Left colon (tissue), 2 donors: ENCODE results near the gene PUM2. TPM values are rescaled to one million over a fixed set of nuclear protein-coding genes. Genes with fewer than 3 reads are reported as not detected.
A peak's percentile ranks its signal among the peaks of the same experiment; 100 is the strongest.
"Not testable (repeated sequence)": the region's sequence is repeated elsewhere in the genome, so short reads cannot be mapped to it uniquely, and the experiment has no call there.

Source experiments
- ATAC-seq: fragments of 200-7000 bp; cut with Tn5 transposase; one replicate; pipeline ENCODE4 v1.9.1; 2020; ENCODE audit warnings: mild to moderate bottlenecking, moderate library complexity
- DNase-seq, 2 donors: peaks; one replicate each; pipeline ENCODE4 v3.0.0-alpha.2; 2020
- intact Hi-C, 2 donors: fragments of 100-400 bp; cut with DNase I in 1 of 2; cut with micrococcal nuclease in 1 of 2; formaldehyde crosslinking; loops; one replicate each; pipeline versions ENCODE4 v1.11.2 to v1.14.0; 2022; cut with DNase I, micrococcal nuclease
- total RNA-seq, 2 donors: library from RNA; stranded (reverse); fragmentation: NEBNext Ultra II Directional; extraction: Animal tissue kit (Norgen Biotek cat#: 25700); gene quantifications; one replicate each; pipeline ENCODE4 v1.2.1, GENCODE V29; 2021
- donor health status: DM: no; HTN: no; CAD: no.
- donor health status: DM: yes; HTN: yes; CAD: no.

Gene PUM2
- total RNA-seq, 2 donors from 2014 or later = 99.4 to 109 TPM

DNA sequence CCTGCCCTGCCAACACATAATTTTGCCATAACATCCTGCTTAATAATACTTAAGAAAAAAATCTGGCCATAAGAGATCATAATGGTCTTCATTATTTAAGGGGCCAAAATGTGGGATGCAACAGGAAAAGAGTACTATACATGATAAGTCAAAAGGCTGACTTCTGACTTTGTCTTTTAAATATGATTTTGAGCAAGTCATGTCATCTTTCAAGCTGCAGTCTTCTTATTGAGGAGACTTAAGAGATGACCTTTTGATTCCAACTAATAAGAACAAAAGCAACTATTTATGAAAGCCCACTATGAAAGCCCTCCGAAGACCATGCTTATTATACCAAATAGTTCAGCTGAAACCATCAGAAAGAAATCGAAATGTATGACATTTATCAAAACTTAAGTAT lies 41.6 kb downstream of the PUM2 start:
- DNase-seq (no peak), ATAC-seq (no peak)
- intact Hi-C loops = no loop called here

DNA sequence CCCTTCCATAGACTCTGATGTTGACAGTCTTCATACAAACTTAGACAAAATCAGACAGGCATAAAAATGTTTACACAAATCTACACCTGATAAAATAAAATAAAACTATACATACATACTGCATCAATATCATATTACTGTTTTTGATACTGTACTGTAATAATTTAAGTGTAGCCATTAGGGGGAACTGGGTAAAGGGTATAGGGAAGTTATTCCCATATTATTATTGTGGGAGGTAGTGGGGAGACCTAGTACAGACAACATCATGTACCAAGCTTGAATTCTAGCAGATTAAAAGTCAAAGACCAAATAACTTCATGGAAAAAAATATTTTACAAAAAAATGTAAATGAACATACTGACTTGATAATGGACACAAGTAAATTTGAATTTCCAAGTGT lies 43.3 kb downstream of the PUM2 start:
- intact Hi-C loops = no loop called here
- no peak for DNase-seq
- no peak for ATAC-seq

GRCh38 chr2:20304411-20304810 lies 46.2 kb downstream of the PUM2 start:
- DNase-seq (no peak), ATAC-seq (no peak)
- intact Hi-C loops = no loop called here

- intact Hi-C loops = no loop called here
- DNase-seq = no peak
- no peak for ATAC-seq
Observed at GRCh38 chr2:20303966-20304365, 46.7 kb downstream of the PUM2 start.

DNA sequence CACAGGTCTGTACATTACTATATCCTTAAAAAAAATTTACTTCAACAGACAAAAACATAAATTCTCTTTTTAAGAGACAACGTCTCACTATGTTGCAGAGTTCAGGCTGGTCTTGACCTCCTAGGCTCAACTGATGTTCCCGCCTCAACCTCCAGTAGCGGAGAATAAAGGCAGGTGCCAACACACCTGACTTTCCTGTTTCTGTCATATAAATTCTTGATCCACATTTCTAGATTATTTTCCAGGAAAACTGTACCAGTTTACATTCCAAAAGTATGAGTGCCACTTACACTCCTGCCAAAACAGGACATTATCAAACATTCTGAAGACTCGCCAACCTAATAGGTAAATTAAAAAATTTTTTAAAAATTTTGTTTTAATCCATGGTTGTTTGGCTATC lies 48.6 kb downstream of the PUM2 start:
- intact Hi-C loops = no loop called here
- ATAC-seq = no peak

DNA sequence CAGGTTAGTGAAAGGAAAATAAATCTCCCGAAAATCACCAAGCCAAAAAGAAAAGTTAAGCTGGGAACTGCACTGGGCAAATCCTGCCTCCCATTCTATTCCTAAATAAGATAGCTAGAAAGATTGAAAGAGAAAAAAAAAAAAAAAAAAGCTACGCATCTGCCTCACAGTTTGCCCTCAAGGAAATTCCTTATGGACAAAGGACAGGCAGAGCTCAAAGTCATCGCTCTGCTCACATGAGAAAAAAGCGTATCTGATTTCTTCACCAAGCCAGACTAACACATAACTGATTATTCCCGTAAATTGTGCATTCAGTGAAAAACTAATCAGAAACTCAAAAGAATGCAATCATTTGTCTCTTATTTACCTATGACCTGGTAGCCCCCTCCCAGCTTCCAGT lies 50.0 kb downstream of the PUM2 start:
- DNase-seq (no peak), ATAC-seq (no peak)
- intact Hi-C loops = no loop called here

More for the DNA sequence above, 48.6 kb downstream of the PUM2 start:
- DNase-seq = no peak

GRCh38 chr2:20299113-20299512 lies 51.5 kb downstream of the PUM2 start:
- DNase-seq (no peak), ATAC-seq (no peak)
- intact Hi-C loops = no loop called here

- no peak for DNase-seq
- no peak for ATAC-seq
- intact Hi-C loops = no loop called here
Observed at GRCh38 chr2:20294231-20294630, 56.4 kb downstream of the PUM2 start.

DNA sequence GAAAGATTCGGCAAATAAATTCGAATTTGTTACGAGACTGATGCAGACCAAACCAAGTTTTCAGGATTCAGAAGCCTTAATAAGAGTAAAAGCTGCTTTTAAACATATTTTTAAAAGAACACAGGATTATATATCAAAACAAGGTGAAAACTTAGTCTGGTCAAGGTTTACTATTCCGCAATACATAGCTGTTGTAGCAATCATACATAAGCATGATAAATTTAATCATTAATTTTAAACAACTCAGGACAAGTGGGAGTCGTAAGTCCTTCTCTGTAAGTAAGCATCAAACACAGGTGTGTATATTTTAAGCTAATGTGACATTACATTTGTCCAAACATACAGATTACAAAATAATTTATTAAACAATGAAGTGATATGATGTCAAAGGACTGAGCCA lies 57.7 kb downstream of the PUM2 start:
- intact Hi-C loops = no loop called here
- DNase-seq (no peak), ATAC-seq (no peak)

DNA sequence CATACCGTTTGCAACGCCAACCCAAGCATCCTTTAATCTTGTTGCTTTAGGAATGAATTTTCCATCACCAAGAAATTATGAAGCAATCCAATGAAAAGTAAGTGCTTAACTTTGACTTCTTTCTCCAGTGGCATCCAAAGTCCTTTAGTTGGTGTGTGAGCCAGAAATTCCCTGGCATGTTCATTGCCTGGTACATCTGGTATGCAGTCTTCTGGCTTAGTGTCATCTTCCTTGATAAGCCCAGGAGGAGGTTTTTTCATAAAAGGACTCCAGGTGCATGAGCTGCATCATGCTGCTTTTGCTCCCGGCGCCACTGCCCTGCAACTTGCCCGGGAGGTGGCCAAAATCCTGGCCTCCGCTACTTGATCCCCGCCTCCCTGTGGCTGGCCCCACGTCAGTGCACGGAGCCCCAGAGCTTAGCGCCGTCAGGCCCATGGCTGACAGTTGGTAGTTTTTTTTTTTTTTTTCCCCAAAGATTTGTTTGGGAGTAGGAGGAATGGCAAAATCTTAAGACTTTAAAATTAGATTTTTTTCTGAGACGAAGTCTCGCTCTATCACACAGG lies 58.7 kb downstream of the PUM2 start:
- DNase-seq = no peak
- ATAC-seq = no peak
- intact Hi-C loops = no loop called here

DNA sequence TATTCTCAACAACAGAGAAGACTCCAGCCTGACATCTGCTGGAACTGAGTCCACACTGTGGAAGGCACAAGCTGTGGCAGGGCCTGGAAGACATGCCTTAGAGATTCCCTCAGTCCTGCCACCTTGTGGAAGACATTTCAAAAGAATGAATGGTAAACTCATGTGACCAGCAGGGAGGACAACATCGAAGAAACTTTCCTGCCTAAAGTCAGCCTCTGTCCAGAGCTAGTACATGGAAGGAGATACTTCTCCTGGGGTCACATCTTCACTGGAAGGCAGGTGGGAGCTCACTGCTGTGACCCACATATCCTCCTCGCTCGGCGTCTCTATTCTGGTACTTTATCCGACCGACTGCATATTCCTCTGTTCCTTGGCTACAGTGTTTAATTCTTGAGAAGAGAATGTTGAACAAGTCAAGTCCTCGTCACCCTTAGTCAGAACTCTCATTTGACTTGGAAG lies 59.5 kb downstream of the PUM2 start:
- intact Hi-C loops = no loop called here
- ATAC-seq (peak; percentile 99), DNase-seq (peak; percentile 46 to 47)

- DNase-seq = no peak
- intact Hi-C loops = no loop called here
- no peak for ATAC-seq
Observed at GRCh38 chr2:20288642-20289340, 61.9 kb downstream of the PUM2 start.

- peak in 1 of 2 donors; percentile 40 for DNase-seq
- peak; percentile 25 for ATAC-seq
- intact Hi-C loops = no loop called here
Observed at GRCh38 chr2:20282916-20283592, 67.6 kb downstream of the PUM2 start.

DNA sequence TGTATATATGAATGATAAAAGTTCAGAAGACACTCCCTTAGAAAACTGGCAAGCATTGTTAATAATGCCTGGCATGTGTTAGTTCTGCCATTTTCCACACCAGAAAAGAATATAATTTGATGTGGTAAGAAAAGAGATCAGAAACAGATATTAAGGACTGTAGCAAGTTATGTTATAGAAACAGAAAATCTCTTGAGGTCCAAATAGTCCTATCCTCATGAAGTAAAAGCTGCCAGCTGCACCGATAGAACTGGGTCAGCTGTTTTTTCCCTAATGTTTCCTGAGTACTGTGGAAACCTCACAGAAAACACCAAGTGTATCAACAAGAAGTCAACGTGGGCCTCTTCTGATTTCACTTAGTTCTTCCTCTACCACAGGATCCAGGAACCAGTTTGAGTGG lies 68.8 kb downstream of the PUM2 start:
- intact Hi-C loops = no loop called here
- ATAC-seq (no peak), DNase-seq (no peak)

- ATAC-seq (no peak), DNase-seq (no peak)
- intact Hi-C loops = no loop called here
Observed at GRCh38 chr2:20273042-20273441, 77.6 kb downstream of the PUM2 start.

- ATAC-seq, DNase-seq, intact Hi-C loops: not testable (repeated sequence)
Observed at GRCh38 chr2:20268317-20268716, 82.3 kb downstream of the PUM2 start.

- ATAC-seq (no peak), DNase-seq (no peak)
- intact Hi-C loops = no loop called here
Observed at GRCh38 chr2:20267529-20267928, 83.1 kb downstream of the PUM2 start.

DNA sequence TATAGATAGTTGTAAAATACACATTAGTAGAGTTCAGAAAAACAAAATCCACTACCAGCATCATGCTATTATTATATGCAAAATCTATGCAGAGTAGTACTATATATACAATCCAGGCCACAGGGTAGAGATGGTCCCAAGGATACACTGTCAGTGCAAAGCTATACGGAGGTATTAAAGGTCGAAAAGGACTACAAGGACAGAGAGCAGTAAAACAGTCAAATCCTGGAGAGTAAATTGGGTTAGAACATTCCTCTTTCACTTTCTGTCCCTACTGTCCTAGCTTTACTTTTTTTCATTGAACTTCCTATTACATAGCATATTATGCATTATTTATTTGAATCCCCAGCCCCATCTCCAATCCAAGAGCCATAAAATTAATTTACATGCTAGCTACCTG lies 86.0 kb downstream of the PUM2 start:
- ATAC-seq = peak; percentile 70
- intact Hi-C loops = no loop called here

DNA sequence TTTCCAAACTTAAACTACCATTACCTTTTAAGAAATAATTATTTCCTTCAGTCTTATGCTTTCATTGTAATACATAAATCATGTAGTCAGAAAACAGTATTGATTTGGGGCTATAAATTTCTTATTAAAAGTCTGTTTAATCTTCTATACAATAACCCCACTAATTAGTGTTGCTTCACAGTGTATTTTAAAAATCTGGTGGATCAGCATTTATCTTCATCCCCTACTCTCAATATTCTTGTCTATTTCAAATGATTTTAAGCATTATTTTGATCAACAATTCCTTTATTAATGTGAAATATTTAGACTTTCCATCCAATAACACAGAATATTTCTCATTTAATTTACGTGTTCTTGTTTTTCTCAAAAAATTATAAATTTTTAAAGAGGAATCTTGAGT lies 93.2 kb downstream of the PUM2 start:
- no peak for DNase-seq
- ATAC-seq = no peak
- intact Hi-C loops = no loop called here

More for the DNA sequence above, 86.0 kb downstream of the PUM2 start:
- DNase-seq = no peak

DNA sequence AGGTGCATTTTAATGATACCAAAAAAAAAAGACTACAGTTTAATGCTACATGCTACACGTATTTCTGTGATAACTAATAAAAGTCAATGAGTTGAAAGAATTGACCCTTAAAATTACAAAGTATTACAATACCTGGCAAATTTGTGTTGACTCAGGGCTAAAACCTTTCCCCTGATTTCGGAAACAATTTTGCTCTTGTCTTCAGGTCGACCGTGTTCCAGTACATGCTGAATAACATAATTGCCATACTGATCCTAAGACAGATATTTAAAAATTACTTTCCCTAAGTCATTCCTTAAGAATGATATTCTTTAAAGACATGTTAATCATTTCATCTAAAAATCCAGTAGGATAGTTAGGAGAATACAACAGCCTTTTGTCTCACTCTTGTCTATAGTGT lies 95.9 kb downstream of the PUM2 start:
- DNase-seq (no peak), ATAC-seq (no peak)
- intact Hi-C loops = no loop called here
